Right renal pelvis (tissue), 4 donors: ENCODE results near the gene GRHL1. TPM values are rescaled to one million over a fixed set of nuclear protein-coding genes. Genes with fewer than 3 reads are reported as not detected.
"Not testable (repeated sequence)": the region's sequence is repeated elsewhere in the genome, so short reads cannot be mapped to it uniquely, and the experiment has no call there.

Experiments used
- DNase-seq, 4 donors: peaks; one replicate each; pipeline ENCODE4 v3.0.0-alpha.2; 2013; ENCODE audit warnings: low read depth in 4 of 4, low spot score in 3 of 4, missing footprints in 1 of 4
- polyA plus RNA-seq, 4 donors: library from polyadenylated mRNA; unstranded; fragments of 120-200 nt; gene quantifications; one replicate each; pipeline ENCODE4 v1.2.1, GENCODE V29; 2013; ENCODE audit not compliant: insufficient read length in 4 of 4

Gene GRHL1
- polyA plus RNA-seq, 4 donors = 5.0 to 8.1 (median 5.6) TPM

DNA sequence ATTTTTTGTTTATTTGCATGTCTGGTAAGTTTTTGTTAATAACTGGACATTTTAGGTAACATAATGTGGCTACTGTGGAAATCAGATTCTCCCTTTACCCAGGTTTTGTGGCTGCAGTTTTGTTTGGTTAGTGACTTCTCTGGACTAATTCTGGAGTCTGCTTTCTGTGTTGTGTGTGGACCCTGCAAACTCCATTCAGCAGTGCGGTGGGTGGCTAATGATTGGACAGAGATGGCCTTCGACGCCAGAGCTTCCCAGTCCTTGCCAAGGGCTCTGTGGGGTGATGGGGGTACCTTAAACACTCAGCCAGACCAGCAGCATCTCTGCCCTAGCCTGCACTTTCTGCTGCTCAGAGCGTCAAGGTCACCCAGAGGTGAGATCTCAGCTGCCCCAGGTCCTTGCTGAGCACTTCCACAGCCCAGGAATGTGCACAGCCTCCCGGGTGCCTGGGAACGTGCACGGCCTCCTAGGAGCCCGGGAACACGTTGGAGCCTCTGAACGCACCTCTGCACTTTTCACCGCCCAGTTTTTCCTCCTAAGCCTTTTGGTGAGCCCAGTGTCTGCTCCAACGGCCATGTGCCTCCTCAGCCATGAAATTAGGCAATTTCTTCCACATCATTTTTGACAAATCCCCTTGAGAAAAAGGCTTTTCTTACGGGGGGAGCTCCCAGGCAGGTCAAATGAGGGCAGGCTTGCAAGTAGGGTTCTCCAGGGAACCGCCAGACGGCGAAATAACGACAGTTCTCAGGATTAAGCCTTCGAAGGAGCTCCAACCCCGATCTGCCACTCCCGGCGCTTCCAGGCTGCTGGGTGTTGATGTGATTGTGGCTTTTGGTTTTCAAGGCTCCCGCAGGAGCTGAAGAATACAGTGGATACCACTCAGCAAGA, 56.7 kb downstream of the GRHL1 start:
- no peak for DNase-seq

DNA sequence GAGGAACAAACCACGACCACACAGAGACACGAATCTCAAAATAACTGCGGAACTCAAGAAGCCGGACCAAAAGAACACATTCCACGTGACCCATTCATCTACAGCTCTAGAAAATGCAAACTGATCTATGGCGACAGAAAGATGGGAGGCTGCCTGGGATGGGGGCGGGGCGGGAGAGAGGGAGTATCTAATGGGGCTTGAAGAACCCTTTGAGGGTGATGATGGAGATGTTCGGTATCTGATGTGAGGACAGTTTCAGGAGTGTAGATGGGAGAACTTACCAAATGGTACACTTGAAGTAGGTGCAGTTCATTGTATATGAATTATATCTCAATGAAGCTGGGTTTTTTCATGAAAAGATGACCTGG, 57.3 kb downstream of the GRHL1 start:
- DNase-seq = no peak

DNA sequence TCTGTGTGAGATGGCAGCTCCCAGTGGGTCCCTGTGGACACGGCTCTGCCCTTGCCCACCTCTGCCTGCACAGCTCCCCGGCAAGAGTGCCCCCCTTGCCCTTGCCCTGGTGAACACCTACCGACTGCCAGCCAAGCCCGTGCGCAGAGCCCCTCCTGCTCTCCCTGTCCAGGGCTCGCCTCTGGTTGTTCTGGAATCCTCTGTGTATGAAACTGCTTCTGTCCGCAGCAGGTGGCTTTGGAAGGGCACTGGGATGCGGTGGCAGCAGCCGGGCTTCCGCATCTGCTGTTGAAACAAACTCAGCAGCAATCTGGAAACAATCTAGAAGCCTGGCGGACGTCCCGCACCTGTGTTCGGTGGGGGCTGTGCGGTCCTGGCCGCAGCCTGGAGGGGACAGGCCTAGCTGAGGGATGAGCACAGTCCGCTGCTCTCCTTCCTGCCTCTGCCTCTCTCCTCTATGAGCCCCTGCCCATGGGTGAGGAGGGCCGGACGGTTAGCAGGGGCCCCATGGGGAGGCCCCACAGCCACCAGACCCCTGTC, 57.8 kb downstream of the GRHL1 start:
- no peak for DNase-seq

DNA sequence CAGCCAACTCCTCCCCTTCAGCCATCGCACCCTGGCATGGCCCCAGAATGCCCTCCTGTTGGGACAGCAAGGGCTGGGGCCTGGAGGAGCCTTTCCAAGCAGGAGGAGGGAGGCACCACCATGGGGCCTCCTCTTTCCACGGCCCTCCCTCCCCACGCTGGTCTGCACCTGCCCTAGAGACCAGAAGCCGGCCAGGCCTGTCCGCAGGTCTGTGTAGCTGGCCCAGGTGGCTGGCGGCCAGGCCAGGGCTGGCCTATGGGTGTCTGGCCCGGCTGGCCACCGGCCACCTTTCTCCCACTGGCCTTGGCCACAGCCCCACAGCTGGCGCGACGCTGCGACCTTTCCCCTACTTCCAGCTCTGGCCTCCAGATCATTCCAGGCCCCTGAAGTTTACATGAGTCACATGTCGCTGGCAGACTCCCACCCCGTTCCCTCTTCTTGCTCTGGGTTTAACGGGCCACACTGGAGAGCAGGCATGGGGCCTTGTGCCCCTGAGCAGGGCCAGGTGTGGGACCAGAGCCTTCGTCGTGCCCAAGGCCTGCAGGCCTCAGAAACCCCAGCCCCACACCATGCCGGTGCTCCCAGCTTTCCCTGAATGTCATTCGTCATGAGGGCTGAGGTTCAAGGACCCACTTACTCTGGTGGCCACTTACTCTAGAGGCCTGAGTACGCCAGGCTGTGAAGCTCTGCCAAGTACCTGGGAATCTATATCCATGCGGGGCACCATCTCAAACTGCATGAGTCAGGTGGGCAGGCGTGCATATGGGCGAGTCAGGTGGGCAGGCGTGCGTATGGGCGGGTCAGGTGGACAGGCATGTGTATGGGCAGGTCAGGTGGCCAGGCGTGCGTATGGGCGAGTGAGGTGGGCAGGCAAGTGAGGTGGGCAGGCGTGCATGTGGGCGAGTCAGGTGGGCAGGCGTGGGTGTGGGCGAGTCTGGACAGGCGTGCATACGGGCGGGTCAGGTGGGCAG, 58.6 kb downstream of the GRHL1 start:
- no peak for DNase-seq

DNA sequence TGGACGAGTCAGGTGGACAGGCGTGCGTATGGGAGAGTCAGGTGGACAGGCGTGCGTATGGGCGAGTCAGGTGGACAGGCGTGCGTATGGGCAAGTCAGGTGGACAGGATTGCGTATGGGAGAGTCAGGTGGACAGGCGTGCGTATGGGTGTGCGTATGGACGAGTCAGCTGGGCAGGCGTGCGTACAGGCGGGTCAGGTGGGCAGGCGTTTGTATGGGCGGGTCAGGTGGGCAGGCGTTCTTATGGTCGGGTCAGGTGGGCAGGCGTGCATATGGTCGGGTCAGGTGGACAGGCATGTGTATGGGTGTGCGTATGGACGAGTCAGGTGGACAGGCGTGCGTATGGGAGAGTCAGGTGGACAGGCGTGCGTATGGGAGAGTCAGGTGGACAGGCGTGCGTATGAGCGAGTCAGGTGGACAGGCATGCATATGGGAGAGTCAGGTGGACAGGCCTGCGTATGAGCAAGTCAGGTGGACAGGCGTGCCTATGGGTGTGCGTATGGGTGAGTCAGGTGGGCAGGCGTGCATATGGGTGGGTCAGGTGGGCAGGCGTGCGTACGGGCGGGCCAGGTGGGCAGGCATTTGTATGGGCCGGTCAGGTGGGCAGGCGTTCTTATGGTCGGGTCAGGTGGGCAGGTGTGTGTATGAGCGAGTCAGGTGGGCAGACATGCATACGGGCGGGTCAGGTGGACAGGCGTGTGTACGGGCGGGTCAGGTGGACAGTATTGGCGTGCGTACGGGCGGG, 59.5 kb downstream of the GRHL1 start:
- not testable (repeated sequence) for DNase-seq

DNA sequence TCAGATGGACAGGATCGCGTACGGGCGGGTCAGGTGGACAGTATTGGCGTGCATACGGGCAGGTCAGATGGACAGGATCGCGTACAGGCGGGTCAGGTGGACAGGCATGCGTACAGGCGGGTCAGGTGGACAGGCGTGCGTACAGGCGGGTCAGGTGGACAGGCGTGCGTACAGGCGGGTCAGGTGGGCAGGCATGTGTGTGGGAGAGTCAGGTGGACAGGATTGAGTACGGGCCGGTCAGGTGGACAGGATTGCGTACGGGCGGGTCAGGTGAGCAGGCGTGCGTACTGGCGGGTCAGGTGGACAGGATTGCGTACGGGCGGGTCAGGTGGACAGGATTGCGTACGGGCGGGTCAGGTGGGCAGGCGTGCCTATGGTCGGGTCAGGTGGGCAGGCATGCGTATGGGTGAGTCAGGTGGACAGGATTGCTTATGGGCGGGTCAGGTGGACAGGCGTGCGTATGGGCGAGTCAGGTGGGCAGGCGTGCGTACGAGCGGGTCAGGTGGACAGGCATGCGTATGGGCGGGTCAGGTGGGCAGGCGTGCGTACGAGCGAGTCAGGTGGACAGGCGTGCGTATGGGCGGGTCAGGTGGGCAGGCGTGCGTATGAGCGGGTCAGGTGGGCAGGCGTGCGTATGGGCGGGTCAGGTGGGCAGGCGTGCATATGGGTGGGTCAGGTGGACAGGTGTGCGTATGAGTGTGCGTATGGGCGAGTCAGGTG, 60.3 kb downstream of the GRHL1 start:
- not testable (repeated sequence) for DNase-seq

DNA sequence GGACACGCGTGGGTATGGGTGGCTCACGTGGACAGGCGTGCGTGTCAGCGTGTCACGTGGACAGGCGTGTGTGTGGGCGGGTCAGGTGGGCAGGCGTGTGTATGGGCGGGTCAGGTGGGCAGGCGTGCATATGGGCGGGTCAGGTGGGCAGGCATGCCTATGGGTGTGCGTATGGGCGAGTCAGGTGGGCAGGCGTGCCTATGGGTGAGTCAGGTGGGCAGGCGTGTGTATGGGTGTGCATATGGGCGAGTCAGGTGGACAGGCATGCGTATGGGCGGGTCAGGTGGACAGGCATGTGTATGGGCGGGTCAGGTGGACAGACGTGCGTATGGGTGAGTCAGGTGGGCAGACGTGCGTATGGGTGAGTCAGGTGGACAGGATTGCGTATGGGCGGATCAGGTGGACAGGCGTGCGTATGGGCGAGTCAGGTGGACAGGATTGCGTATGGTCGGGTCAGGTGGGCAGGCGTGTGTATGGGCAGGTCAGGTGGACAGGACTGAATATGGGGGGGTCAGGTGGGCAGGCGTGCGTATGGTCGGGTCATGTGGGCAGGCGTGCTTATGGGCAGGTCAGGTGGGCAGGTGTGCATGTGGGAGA, 61.0 kb downstream of the GRHL1 start:
- not testable (repeated sequence) for DNase-seq

DNA sequence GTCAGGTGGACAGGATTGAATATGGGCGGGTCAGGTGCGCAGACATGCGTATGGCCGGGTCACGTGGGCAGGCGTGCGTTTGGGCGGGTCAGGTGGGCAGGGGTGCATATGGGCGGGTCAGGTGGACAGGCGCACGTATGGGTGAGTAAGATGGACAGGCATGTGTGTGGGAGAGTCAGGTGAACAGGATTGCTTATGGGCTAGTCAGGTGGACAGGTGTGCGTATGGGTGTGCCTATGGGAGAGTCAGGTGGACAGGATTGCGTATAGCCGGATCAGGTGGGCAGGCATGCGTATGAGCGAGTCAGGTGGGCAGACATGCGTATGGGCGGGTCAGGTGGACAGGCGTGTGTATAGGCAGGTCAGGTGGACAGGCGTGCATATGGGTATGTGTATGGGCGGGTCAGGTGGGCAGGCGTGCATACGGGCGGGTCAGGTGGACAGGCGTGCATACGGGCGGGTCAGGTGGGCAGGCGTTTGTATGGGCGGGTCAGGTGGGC, 61.5 kb downstream of the GRHL1 start:
- DNase-seq = no peak

DNA sequence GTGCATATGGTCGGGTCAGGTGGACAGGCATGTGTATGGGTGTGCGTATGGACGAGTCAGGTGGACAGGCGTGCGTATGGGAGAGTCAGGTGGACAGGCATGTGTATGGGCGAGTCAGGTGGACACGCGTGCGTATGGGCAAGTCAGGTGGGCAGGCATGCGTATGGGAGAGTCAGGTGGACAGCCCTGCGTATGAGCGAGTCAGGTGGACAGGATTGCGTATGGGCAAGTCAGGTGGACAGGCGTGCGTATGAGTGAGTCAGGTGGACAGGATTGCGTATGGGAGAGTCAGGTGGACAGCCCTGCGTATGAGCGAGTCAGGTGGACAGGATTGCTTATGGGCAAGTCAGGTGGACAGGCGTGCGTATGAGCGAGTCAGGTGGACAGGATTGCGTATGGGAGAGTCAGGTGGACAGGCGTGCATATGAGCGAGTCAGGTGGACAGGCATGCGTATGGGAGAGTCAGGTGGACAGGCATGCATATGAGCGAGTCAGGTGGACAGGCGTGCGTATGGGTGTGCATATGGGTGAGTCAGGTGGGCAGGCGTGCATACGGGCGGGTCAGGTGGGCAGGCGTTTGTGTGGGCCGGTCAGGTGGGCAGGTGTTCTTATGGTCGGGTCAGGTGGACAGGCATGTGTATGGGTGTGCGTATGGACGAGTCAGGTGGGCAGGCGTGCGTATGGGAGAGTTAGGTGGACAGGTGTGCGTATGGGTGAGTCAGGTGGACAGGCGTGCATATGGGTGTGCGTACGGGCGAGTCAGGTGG, 62.3 kb downstream of the GRHL1 start:
- not testable (repeated sequence) for DNase-seq

DNA sequence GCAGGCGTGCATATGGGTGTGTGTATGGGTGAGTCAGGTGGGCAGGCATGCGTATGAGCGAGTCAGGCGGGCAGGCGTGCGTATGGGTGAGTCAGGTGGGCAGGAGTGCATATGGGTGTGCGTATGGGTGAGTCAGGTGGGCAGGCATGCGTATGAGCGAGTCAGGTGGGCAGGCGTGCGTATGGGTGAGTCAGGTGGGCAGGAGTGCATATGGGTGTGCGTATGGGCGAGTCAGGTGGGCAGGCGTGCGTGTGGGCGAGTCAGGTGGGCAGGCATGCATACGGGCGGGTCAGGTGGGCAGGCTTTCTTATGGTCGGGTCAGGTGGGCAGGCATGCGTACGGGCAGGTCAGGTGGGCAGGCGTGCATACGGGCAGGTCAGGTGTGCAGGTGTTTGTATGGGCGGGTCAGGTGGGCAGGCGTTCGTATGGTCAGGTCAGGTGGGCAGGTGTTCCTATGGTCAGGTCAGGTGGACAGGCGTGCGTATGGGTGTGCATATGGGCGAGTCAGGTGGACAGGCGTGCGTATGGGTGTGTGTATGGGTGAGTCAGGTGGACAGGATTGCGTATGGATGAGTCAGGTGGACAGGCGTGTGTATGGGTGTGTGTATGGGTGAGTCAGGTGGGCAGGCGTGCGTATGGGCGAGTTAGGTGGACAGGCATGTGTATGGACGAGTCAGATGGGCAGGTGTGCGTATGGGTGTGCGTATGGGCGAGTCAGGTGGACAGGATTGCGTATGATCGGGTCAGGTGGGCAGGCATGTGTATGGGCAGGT, 63.1 kb downstream of the GRHL1 start:
- DNase-seq = no peak

DNA sequence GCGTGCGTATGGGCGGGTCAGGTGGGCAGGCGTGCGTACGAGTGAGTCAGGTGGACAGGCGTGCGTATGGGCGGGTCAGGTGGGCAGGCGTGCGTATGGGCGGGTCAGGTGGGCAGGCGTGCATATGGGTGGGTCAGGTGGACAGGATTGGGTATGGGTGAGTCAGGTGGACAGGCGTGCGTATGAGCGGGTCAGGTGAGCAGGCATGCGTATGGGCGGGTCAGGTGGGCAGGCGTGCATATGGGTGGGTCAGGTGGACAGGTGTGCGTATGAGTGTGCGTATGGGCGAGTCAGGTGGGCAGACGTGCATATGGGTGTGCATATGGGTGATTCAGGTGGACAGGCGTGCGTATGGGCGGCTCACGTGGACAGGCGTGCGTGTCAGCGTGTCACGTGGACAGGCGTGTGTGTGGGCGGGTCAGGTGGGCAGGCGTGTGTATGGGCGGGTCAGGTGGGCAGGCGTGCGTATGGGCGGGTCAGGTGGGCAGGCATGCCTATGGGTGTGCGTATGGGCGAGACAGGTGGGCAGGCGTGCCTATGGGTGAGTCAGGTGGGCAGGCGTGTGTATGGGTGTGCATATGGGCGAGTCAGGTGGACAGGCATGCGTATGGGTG, 64.0 kb downstream of the GRHL1 start:
- not testable (repeated sequence) for DNase-seq

DNA sequence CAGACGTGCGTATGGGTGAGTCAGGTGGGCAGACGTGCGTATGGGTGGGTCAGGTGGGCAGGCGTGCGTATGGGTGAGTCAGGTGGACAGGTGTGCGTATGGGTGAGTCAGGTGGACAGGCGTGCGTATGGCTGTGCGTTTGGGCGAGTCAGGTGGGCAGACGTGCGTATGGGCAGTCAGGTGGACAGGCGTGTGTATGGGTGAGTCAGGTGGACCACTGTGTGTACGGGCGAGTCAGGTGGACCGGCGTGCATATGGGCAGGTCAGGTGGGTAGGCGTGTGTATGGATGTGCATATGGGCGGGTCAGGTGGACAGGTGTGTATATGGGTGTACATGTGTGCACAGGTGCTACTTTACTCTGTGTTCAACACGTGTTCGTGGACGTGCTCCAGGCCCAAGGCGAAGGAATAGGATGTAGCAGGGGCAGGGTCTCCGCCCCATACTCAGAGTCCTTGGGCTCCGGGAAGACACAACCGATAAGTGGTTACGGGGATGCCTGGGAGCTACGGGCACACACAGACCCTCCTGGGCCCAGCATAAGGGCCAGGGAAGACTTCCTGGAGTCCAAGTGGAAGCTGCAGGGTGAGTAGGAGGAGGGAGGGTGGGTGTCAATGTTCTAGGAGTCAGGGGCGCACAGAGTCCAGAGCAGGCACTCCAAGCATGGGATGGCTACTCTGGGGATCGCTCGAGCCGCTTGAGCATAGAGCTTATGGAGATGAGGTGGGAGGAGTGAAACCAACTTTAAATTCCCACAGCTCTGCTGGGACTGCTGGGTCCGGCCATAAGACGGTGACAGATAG, 64.7 kb downstream of the GRHL1 start:
- no peak for DNase-seq

DNA sequence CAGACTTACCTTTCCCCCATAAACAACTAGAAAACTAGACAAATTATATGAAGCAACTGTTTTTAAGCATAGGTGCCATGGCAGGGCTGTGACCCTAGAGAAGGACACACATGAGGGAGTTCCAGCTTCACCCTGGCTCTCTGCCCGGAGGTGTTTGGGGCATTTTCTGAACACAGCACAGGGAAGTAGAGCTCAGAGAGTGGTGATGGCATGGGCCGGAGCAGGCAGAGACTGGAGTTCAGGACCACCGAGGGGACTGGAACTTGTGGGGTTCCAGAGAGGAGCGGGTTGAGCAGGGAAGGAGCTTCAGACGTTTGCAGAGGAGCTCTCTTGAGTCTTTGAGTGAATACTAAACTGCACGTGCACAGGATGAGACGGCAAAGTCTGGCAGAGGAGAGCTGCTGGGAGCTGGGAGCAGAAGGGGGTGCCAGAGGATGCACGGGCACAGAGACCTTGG, 65.3 kb downstream of the GRHL1 start:
- DNase-seq = no peak

DNA sequence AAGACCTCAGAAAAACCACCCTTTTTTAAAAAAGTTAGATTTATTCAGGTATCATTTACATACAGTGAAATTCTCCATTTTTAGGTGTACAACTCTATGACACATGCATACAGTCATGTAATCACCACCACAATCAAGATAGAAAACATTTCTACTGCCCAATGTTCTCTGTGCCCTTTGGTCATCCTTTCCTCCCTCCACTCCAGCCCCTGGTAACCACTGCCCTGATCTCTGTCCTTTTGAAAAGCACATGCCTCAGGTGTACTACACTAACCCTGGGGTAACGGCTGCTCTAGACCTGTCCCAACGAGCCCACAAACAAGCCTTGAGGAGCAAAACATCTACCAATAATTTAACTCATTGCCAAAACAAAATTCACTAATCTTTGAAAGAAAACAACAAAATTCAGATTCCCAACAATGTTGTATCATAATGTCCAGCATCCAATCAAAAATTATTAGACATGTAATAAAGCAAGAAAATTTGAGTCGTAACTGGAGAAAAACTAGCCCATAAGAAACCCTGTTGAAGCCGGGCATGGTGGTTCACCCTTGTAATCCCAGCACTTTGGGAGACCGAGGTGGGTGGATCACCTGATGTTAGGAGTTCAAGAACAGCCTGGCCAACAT, 65.9 kb downstream of the GRHL1 start:
- DNase-seq = no peak

DNA sequence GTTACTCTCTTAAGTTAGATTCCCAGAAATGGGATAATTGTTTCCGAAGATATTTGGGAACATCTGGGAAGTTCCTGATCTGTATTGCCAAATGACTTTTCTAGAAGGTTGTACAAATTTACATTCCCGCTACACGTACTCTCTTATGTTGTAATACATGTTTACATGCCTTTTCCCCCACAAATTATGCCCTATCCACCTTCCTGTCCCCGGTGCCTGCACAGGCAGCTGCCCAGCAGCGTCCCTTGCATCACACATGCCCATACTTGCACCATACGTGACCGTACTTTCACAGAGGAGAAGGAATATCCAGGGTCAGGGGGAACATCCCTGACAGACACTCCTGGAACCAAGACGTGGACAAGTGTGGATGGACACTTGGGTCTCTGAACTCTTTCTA, 67.7 kb downstream of the GRHL1 start:
- no peak for DNase-seq
